ENCODE results near the gene POTEI. TPM values are rescaled to one million over a fixed set of nuclear protein-coding genes. Genes with fewer than 3 reads are reported as not detected.
"Not testable (repeated sequence)": the region's sequence is repeated elsewhere in the genome, so short reads cannot be mapped to it uniquely, and the experiment has no call there.

Gene POTEI
- total RNA-seq, 2 donors from 2014 or later = 3.2 TPM; not detected in 1

DNA sequence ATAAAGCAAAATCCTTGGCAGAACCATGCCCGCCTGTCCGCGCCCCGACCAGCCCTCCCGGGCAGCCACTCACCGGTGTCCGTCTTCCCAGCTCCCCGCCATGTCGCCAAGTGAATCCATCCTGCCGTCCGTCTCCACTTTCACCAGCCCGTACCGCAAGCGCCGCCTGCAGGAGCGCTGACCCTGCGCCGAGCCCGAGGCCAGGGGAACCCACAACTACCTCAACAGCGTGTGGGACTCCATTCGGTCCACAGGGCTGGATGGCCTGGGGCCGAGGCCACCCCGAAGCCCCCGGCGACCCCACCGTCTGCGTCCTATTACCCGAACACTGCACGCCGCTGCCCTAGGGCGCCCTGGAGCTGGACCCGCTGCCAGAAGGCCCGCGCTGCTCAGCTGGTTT, 81.5 kb downstream of the POTEI start:
- not testable (repeated sequence) for H3K27me3 ChIP-seq, H3K4me1 ChIP-seq, H3K9me3 ChIP-seq, H3K27ac ChIP-seq, H3K36me3 ChIP-seq
- peak; percentile 72 for DNase-seq (ENCODE audit: low spot score)
- peak; percentile 35 to 52 for TF ChIP-seq CTCF (IDR thresholded peaks at IDR 0.05)
- H3K4me3 ChIP-seq = peak overlapping the region; percentile 36 to 51

DNA sequence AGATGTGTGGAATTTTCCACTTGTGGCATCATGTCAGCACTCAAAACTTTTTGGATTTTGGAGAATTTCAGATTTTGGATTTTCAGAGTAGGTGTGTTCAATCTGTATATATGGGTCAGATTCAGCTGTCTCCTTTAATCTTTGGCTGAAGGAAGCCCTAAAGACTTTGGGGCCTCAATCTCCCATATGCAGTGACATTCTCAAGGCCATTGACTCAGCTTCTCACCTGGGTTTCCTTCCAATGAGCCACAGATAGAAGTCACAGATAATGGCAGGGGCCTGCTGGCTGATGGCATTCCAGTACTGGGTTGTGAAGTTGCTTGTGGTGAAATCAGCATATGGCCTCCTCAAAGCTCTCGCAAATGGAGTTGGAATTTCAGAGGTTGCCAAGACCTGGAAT, 90.3 kb downstream of the POTEI start:
- not testable (repeated sequence) for H3K4me3 ChIP-seq; H3K4me1 ChIP-seq; H3K36me3 ChIP-seq; H3K9me3 ChIP-seq; DNase-seq (ENCODE audit: low spot score); H3K27ac ChIP-seq; H3K27me3 ChIP-seq

GRCh38 chr2:130416693-130417092, 92.4 kb downstream of the POTEI start:
- not testable (repeated sequence) for H3K27me3 ChIP-seq; H3K9me3 ChIP-seq; DNase-seq (ENCODE audit: low spot score); H3K27ac ChIP-seq; H3K36me3 ChIP-seq; H3K4me3 ChIP-seq; H3K4me1 ChIP-seq

Other genes with a start within 250 kb of the POTEI start
- gene IMP4, start 166.4 kb downstream of the POTEI start, total RNA-seq = 10 to 100 TPM; 66.6 to 86.9 TPM
- 10 to 100 TPM; 13.3 to 20.8 TPM for gene PTPN18, start 153.3 kb downstream of the POTEI start, total RNA-seq
- gene CFC1B, start 11.9 kb upstream of the POTEI start, total RNA-seq = not detected
- gene CFC1, start 90.2 kb upstream of the POTEI start, total RNA-seq = 10 to 100 TPM in 1 of 2 donors, not detected in 1; 13.4 TPM
- 1 to 10 TPM in 1 of 2 donors, not detected in 1; 2.6 TPM for gene POTEJ, start 102.1 kb upstream of the POTEI start, total RNA-seq
- gene GPR148, start 219.7 kb upstream of the POTEI start, total RNA-seq = not detected
- not detected for gene AMER3, start 246.2 kb upstream of the POTEI start, total RNA-seq

Measured in right atrium auricular region (tissue), 2 donors.